ENCODE results near the gene PCBP2. TPM values are rescaled to one million over a fixed set of nuclear protein-coding genes. Genes with fewer than 3 reads are reported as not detected.

PCBP2 gene
- total RNA-seq, 1 donor from 2014 or later = 488 TPM

DNA sequence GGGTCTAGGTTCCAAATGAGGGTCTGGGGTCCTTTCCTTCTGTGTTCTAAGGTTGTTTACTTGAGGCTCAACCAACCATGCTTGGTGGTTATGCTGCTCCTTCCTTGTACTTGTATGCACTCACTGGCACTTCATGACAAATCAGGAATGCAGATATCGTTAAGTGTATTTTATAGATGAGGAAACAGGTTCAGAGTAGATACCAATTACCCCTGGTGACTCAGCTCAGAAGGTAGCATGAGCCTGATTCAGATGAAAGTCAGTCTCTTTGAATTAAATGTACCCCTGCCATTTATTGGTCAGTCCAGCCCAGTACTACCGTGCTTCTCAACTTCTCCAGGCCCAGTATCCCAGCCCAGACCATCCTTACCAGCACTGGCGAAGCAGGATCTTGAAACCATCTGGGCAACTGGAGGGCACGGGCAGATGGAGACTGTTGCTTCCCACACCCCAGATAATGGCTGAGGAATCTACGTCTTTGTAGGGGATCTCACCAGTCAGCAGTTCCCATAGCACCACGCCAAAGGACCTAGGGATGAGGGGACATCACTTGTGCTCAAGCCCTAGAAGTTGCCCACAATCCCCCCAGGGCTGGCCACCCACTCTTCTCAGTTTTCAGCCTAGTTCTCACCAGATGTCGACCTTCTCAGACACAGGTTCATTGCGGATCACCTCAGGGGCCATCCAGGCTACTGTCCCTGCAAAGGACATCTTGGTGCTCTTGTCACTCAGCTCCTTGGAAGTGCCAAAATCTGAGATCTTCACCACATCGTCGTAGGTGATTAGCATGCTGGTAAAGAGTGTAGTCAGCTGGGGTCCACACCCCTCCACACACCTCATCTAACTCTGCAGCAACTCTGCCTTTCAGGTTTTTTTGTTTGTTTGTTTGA lies 33.0 kb downstream of the PCBP2 start:
- Histone ChIP-seq H3K27me3 (no peaks in the 10 kb centered on the region), H3K4me1 (peaks cover 37% of the 10 kb centered on the region), H3K9me3 (no peaks in the 10 kb centered on the region), H3K4me3 (no peak overlapping the region), H3K27ac (no peak overlapping the region), H3K36me3 (peaks cover 0 to 54% of the 10 kb centered on the region in 2 donors)
- TF ChIP-seq CTCF (IDR thresholded peaks at IDR 0.05) = no peak
- DNase-seq (ENCODE audit: extremely low spot score in 2 of 2) = no peak
- intact Hi-C loops (cut with DNase I) = no loop called here

DNA sequence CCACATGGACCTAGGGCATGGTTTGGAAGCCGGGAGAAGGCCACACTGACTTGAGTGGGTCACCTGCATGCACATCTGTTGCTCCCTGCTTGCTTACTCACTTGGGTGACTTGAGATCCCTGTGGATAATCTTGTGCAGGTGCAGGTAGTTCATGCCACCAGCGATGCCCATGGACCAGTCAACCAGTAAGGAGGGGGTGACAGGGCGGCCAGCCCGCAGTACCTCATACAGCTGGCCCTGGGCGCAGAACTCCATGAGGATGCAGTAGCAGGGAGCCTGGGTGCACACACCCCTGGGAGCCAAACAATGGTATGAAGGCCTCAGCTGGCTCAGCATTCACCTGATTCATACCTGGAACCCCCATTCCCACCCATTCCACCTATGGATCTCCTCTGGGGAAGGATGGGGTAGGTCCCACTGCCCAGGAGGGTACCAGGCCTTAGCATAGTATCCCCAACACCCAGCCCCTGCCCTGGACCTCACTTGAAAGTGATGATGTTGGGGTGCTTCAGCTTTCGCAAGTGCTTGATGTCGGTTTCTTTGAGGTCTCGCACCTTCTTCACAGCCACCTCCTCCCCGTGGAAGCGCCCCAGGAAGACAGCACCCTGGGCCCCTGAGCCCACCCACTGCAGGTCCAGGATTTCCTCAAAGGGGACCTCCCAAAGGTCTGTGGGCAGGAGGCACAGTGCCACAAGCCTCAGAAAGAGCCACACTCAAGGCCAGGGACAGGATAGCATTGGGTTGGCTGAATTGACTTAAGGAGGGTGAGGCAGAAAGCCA lies 34.2 kb downstream of the PCBP2 start:
- no peaks in the 10 kb centered on the region for H3K27me3 ChIP-seq
- DNase-seq (ENCODE audit: extremely low spot score in 2 of 2) = no peak
- no peak for TF ChIP-seq CTCF (IDR thresholded peaks at IDR 0.05)
- TF ChIP-seq POLR2A (IDR thresholded peaks at IDR 0.05) = no peak
- TF ChIP-seq POLR2AphosphoS5 (IDR thresholded peaks at IDR 0.05; ENCODE audit: insufficient read depth in 1 of 2, low read depth in 1 of 2) = no peak
- no peaks in the 10 kb centered on the region for H3K9me3 ChIP-seq
- intact Hi-C loops (cut with DNase I) = no loop called here
- peaks cover 0 to 42% of the 10 kb centered on the region in 2 donors for H3K36me3 ChIP-seq
- no peak overlapping the region for H3K4me3 ChIP-seq
- H3K27ac ChIP-seq = no peak overlapping the region
- H3K4me1 ChIP-seq = peaks cover 24% of the 10 kb centered on the region

- Histone ChIP-seq H3K36me3 (peaks cover 0 to 34% of the 10 kb centered on the region in 2 donors), H3K27ac (no peak overlapping the region), H3K4me1 (peaks cover 21% of the 10 kb centered on the region), H3K4me3 (no peak overlapping the region), H3K9me3 (no peaks in the 10 kb centered on the region), H3K27me3 (no peaks in the 10 kb centered on the region)
- no peak for TF ChIP-seq CTCF (IDR thresholded peaks at IDR 0.05)
- TF ChIP-seq POLR2A (IDR thresholded peaks at IDR 0.05) = no peak
- no peak for TF ChIP-seq POLR2AphosphoS5 (IDR thresholded peaks at IDR 0.05; ENCODE audit: insufficient read depth in 1 of 2, low read depth in 1 of 2)
- intact Hi-C loops (cut with DNase I) = no loop called here
- DNase-seq (ENCODE audit: extremely low spot score in 2 of 2) = no peak
These were observed 35.0 kb downstream of the PCBP2 start for GRCh38 chr12:53486736-53487487.

DNA sequence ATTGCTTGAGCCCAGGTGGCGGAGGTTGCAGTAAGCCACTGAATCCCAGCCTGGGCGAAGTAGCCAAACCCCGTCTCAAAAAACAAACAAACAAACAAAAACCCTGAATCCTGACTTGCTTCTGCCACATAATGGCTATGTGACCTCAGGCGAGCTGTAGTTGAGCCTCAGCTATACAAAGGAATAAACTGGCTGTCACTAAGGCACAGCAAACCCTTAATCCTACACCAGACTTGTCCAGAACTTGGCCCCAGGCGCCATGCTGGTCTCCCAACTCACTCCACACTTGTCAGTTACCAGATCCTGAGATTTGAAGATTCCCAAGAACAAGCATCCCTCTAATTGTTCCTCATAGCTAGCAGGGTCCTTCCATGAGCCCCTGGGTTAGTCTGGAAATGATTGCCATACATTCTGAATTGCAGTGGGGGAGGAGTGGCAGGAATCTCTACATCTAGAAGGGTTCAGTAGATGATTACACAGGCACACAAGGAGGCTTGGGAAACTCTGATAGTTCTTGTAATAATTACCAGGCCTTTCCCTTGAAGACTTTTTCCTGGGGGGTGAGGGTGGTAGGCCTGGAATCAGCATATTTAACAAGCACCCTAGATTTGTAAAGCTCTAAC lies 37.5 kb downstream of the PCBP2 start:
- Histone ChIP-seq H3K4me1 (peaks cover 24% of the 10 kb centered on the region), H3K4me3 (no peak overlapping the region), H3K36me3 (peaks cover 0 to 17% of the 10 kb centered on the region in 2 donors), H3K27ac (no peak overlapping the region), H3K9me3 (no peaks in the 10 kb centered on the region), H3K27me3 (no peaks in the 10 kb centered on the region)
- DNase-seq (ENCODE audit: extremely low spot score in 2 of 2) = no peak
- intact Hi-C loops (cut with DNase I) = no loop called here
- no peak for TF ChIP-seq CTCF (IDR thresholded peaks at IDR 0.05)
- TF ChIP-seq POLR2AphosphoS5 (IDR thresholded peaks at IDR 0.05; ENCODE audit: insufficient read depth in 1 of 2, low read depth in 1 of 2) = no peak
- TF ChIP-seq POLR2A (IDR thresholded peaks at IDR 0.05) = no peak
